ENCODE data around the gene DYNC2H1. TPM values are rescaled to one million over a fixed set of nuclear protein-coding genes. Genes with fewer than 3 reads are reported as not detected.
"Not testable (repeated sequence)": the region's sequence is repeated elsewhere in the genome, so short reads cannot be mapped to it uniquely, and the experiment has no call there.

Gene DYNC2H1
- total RNA-seq, 2 donors from 2014 or later = 18.1 to 18.2 TPM

- WGBS = 71% methylated on average over 1 of the region's 1 CpG
- Histone ChIP-seq H3K36me3 (no peaks in the 10 kb centered on the region), H3K4me3 (no peak overlapping the region), H3K27me3 (replicated peaks; ENCODE audit: insufficient read depth) (no peaks in the 10 kb centered on the region), H3K4me1 (replicated peaks) (no peaks in the 10 kb centered on the region), H3K9me3 (no peaks in the 10 kb centered on the region), H3K27ac (no peak overlapping the region)
- intact Hi-C loops (cut with DNase I) = no loop called here
- DNase-seq (ENCODE audit: low spot score) = no peak
- TF ChIP-seq POLR2AphosphoS5 (IDR thresholded peaks at IDR 0.05) (no peak), POLR2A (IDR thresholded peaks at IDR 0.05) (no peak), CTCF (IDR thresholded peaks at IDR 0.05) (no peak)
Observed at GRCh38 chr11:103364687-103365086, 255.5 kb downstream of the DYNC2H1 start.

- intact Hi-C loops (cut with DNase I) = no loop called here
Observed at GRCh38 chr11:103367650-103368049, 258.4 kb downstream of the DYNC2H1 start.

GRCh38 chr11:103368145-103368544, 258.9 kb downstream of the DYNC2H1 start:
- no peaks in the 10 kb centered on the region for H3K27me3 ChIP-seq (replicated peaks; ENCODE audit: insufficient read depth)
- H3K4me3 ChIP-seq = no peak overlapping the region
- DNase-seq (ENCODE audit: low spot score) = no peak
- 95% methylated on average over 1 of the region's 1 CpG for WGBS
- no peaks in the 10 kb centered on the region for H3K9me3 ChIP-seq
- no peak overlapping the region for H3K27ac ChIP-seq
- intact Hi-C loops (cut with DNase I) = no loop called here
- TF ChIP-seq POLR2A (IDR thresholded peaks at IDR 0.05) = no peak
- TF ChIP-seq POLR2AphosphoS5 (IDR thresholded peaks at IDR 0.05) = no peak
- no peak for TF ChIP-seq CTCF (IDR thresholded peaks at IDR 0.05)
- no peaks in the 10 kb centered on the region for H3K36me3 ChIP-seq
- H3K4me1 ChIP-seq (replicated peaks) = no peaks in the 10 kb centered on the region

More at GRCh38 chr11:103367650-103368049, 258.4 kb downstream of the DYNC2H1 start:
- Histone ChIP-seq H3K36me3 (no peaks in the 10 kb centered on the region), H3K27me3 (replicated peaks; ENCODE audit: insufficient read depth) (no peaks in the 10 kb centered on the region), H3K4me1 (replicated peaks) (no peaks in the 10 kb centered on the region), H3K27ac (no peak overlapping the region), H3K9me3 (no peaks in the 10 kb centered on the region), H3K4me3 (no peak overlapping the region)
- 90% methylated on average over 3 of the region's 3 CpGs for WGBS
- TF ChIP-seq POLR2AphosphoS5 (IDR thresholded peaks at IDR 0.05) = no peak
- no peak for DNase-seq (ENCODE audit: low spot score)

- Histone ChIP-seq H3K4me3 (no peak overlapping the region), H3K36me3 (no peaks in the 10 kb centered on the region), H3K9me3 (no peaks in the 10 kb centered on the region), H3K27ac (no peak overlapping the region), H3K27me3 (replicated peaks; ENCODE audit: insufficient read depth) (no peaks in the 10 kb centered on the region), H3K4me1 (replicated peaks) (no peaks in the 10 kb centered on the region)
- intact Hi-C loops (cut with DNase I) = no loop called here
- TF ChIP-seq CTCF (IDR thresholded peaks at IDR 0.05) (no peak), POLR2AphosphoS5 (IDR thresholded peaks at IDR 0.05) (no peak), POLR2A (IDR thresholded peaks at IDR 0.05) (no peak)
- no peak for DNase-seq (ENCODE audit: low spot score)
- 65% methylated on average over 1 of the region's 1 CpG for WGBS
Observed at GRCh38 chr11:103370076-103370475, 260.9 kb downstream of the DYNC2H1 start.

GRCh38 chr11:103372906-103373305, 263.7 kb downstream of the DYNC2H1 start:
- no peak for DNase-seq (ENCODE audit: low spot score)
- Histone ChIP-seq H3K27me3 (replicated peaks; ENCODE audit: insufficient read depth) (no peaks in the 10 kb centered on the region), H3K9me3 (no peaks in the 10 kb centered on the region), H3K4me3 (no peak overlapping the region), H3K4me1 (replicated peaks) (no peaks in the 10 kb centered on the region), H3K27ac (no peak overlapping the region), H3K36me3 (no peaks in the 10 kb centered on the region)
- intact Hi-C loops (cut with DNase I) = no loop called here
- no peak for TF ChIP-seq POLR2AphosphoS5 (IDR thresholded peaks at IDR 0.05)
- no peak for TF ChIP-seq POLR2A (IDR thresholded peaks at IDR 0.05)
- TF ChIP-seq CTCF (IDR thresholded peaks at IDR 0.05) = no peak
- 96% methylated on average over 2 of the region's 2 CpGs for WGBS

- WGBS = 46% methylated on average over 3 of the region's 3 CpGs
- intact Hi-C loops (cut with DNase I); H3K4me3 ChIP-seq; DNase-seq (ENCODE audit: low spot score); H3K27ac ChIP-seq; H3K27me3 ChIP-seq (replicated peaks; ENCODE audit: insufficient read depth); H3K36me3 ChIP-seq; H3K9me3 ChIP-seq; H3K4me1 ChIP-seq (replicated peaks): not testable (repeated sequence)
Observed at GRCh38 chr11:103374227-103374626, 265.0 kb downstream of the DYNC2H1 start.

Data from prostate gland (tissue), 2 donors.